Measurements from ENCODE around the gene CHDH. TPM values are rescaled to one million over a fixed set of nuclear protein-coding genes. Genes with fewer than 3 reads are reported as not detected.

The CHDH gene
- polyA plus RNA-seq, 1 donor (not counting 4 experiments of a cell fraction or from before 2014, with no cell fraction given): not detected

DNA sequence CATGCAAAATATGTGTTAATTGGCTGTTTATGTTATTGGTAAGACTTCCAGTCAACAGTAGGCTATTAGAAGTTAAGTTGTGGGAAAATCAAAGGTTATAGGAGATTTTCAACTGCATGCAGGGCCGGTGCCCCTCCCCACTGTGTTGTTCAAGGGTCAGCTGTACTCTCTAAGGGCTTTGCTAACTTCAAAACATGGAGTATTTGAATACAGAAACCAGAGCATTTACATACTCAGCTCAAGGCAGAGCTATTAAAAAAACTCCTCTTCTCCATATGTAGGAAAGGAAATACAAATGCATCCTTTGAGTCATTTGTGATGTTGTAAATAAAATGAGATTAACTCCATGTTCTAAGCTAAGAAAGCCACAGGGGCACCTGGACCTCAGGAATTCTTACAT, 16.9 kb upstream of the CHDH start:
- Histone ChIP-seq H3K9me3 (ENCODE audit: control insufficient read depth, low read depth, low read length) (no peaks in the 10 kb centered on the region), H3K9me1 (ENCODE audit: control insufficient read depth, extremely low read depth, insufficient read depth, low read length) (no peaks in the 10 kb centered on the region), H3K27ac (ENCODE audit: control insufficient read depth, insufficient read depth, low read length) (no peak overlapping the region), H3K9ac (ENCODE audit: control insufficient read depth, extremely low read depth, insufficient read depth, low read length) (no peak overlapping the region), H3K4me1 (ENCODE audit: control insufficient read depth, extremely low read depth, insufficient read depth, low read length) (no peaks in the 10 kb centered on the region), H3K36me3 (ENCODE audit: control insufficient read depth in 2 of 2, extremely low read depth in 1 of 2, insufficient read depth in 2 of 2, low read length in 2 of 2) (peaks cover 0 to 3% of the 10 kb centered on the region in 2 experiments), H3K27me3 (ENCODE audit: control insufficient read depth, extremely low read depth, insufficient read depth, low read length) (no peaks in the 10 kb centered on the region), H3K4me3 (ENCODE audit: control insufficient read depth in 2 of 3, extremely low read depth in 1 of 3, insufficient read depth in 2 of 3, low read depth in 1 of 3, low read length in 3 of 3) (no peak overlapping the region), H4K20me1 (ENCODE audit: control insufficient read depth, extremely low read depth, insufficient read depth, low read length) (no peaks in the 10 kb centered on the region), H3K4me2 (ENCODE audit: control insufficient read depth, extremely low read depth, insufficient read depth, low read depth, low read length) (no peak overlapping the region), H3K79me2 (ENCODE audit: control insufficient read depth, insufficient read depth, low read length) (no peaks in the 10 kb centered on the region), H2AFZ (ENCODE audit: control insufficient read depth, low read length) (no peak overlapping the region)
- TF ChIP-seq, protein P1, sequence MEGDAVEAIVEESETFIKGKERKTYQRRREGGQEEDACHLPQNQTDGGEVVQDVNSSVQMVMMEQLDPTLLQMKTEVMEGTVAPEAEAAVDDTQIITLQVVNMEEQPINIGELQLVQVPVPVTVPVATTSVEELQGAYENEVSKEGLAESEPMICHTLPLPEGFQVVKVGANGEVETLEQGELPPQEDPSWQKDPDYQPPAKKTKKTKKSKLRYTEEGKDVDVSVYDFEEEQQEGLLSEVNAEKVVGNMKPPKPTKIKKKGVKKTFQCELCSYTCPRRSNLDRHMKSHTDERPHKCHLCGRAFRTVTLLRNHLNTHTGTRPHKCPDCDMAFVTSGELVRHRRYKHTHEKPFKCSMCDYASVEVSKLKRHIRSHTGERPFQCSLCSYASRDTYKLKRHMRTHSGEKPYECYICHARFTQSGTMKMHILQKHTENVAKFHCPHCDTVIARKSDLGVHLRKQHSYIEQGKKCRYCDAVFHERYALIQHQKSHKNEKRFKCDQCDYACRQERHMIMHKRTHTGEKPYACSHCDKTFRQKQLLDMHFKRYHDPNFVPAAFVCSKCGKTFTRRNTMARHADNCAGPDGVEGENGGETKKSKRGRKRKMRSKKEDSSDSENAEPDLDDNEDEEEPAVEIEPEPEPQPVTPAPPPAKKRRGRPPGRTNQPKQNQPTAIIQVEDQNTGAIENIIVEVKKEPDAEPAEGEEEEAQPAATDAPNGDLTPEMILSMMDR (optimal IDR thresholded peaks at IDR 0.05 in 1 of 3, IDR thresholded peaks at IDR 0.05 in 1 of 3, conservative IDR thresholded peaks at IDR 0.05 in 1 of 3; ENCODE audit: extremely low read depth in 1 of 3, insufficient read depth in 2 of 3, low read length in 3 of 3): no peak
- TF ChIP-seq EZH2 (IDR thresholded peaks at IDR 0.05; ENCODE audit: low read length): no peak
- FAIRE-seq (no peak), DNase-seq (ENCODE audit: low read depth, low spot score) (no peak)
- dilution Hi-C loops (cut with MboI; ENCODE audit: extremely low pct_ligation_motif_present, low sequenced_read_pairs): no loop called here

DNA sequence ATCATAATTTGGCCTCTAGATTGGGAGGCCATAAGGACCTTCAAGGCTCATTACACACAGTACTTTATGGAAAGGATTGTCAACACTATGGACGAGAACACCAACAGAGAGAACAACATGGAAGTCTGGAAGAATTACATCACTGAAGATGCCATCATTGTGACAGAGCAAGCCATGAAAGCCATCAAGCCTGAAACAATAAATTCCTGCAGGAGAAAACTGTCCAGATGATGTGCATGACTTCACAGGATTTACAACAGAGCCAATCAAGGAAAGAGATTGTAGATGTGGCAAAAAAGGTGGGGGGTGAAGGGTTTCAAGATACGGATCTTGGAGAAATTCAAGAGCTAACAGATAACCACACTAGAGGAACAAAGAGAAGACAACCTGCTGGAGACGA, 16.0 kb upstream of the CHDH start:
- peaks cover 0 to 1% of the 10 kb centered on the region in 2 experiments for H3K36me3 ChIP-seq (ENCODE audit: control insufficient read depth in 2 of 2, extremely low read depth in 1 of 2, insufficient read depth in 2 of 2, low read length in 2 of 2)

More for the DNA sequence above, 16.0 kb upstream of the CHDH start:
- no peaks in the 10 kb centered on the region for H3K4me1 ChIP-seq (ENCODE audit: control insufficient read depth, extremely low read depth, insufficient read depth, low read length)
- no peak overlapping the region for H2AFZ ChIP-seq (ENCODE audit: control insufficient read depth, low read length)
- H3K9me1 ChIP-seq (ENCODE audit: control insufficient read depth, extremely low read depth, insufficient read depth, low read length): no peaks in the 10 kb centered on the region
- no peak overlapping the region for H3K4me2 ChIP-seq (ENCODE audit: control insufficient read depth, extremely low read depth, insufficient read depth, low read depth, low read length)
- DNase-seq (ENCODE audit: low read depth, low spot score) (no peak), FAIRE-seq (no peak)
- no peak for TF ChIP-seq EZH2 (IDR thresholded peaks at IDR 0.05; ENCODE audit: low read length)
- TF ChIP-seq, protein P1 (optimal IDR thresholded peaks at IDR 0.05 in 1 of 3, IDR thresholded peaks at IDR 0.05 in 1 of 3, conservative IDR thresholded peaks at IDR 0.05 in 1 of 3; ENCODE audit: extremely low read depth in 1 of 3, insufficient read depth in 2 of 3, low read length in 3 of 3): no peak
- H3K27ac ChIP-seq (ENCODE audit: control insufficient read depth, insufficient read depth, low read length): no peak overlapping the region
- no peak overlapping the region for H3K4me3 ChIP-seq (ENCODE audit: control insufficient read depth in 2 of 3, extremely low read depth in 1 of 3, insufficient read depth in 2 of 3, low read depth in 1 of 3, low read length in 3 of 3)
- H4K20me1 ChIP-seq (ENCODE audit: control insufficient read depth, extremely low read depth, insufficient read depth, low read length): no peaks in the 10 kb centered on the region
- no peaks in the 10 kb centered on the region for H3K27me3 ChIP-seq (ENCODE audit: control insufficient read depth, extremely low read depth, insufficient read depth, low read length)
- H3K9me3 ChIP-seq (ENCODE audit: control insufficient read depth, low read depth, low read length): no peaks in the 10 kb centered on the region
- dilution Hi-C loops (cut with MboI; ENCODE audit: extremely low pct_ligation_motif_present, low sequenced_read_pairs): no loop called here
- H3K79me2 ChIP-seq (ENCODE audit: control insufficient read depth, insufficient read depth, low read length): no peaks in the 10 kb centered on the region
- H3K9ac ChIP-seq (ENCODE audit: control insufficient read depth, extremely low read depth, insufficient read depth, low read length): no peak overlapping the region

Data from keratinocyte (primary cell).